Calu3 (cell line): ENCODE results near the gene GALP. TPM values are rescaled to one million over a fixed set of nuclear protein-coding genes. Genes with fewer than 3 reads are reported as not detected.

Experiments
- BruUV-seq: library from RNA; stranded (reverse); fragments of 400-500 nt; replicated peaks from 2 replicates; lab custom pipeline; 2021; lab: Mats Ljungman, UMichigan
- CTCF ChIA-PET: fragments of 300-600 bp; sonication (Branson Sonifier 250); formaldehyde crosslinking; loops from one replicate; lab custom pipeline; 2022; ENCODE audit warnings: antibody characterized with exemption; lab: Charles Lee
- DNase-seq: peaks from one replicate; pipeline ENCODE4 v3.0.0; 2022
- H3K27ac Mint-ChIP-seq: one replicate; pipeline ENCODE4 v1.8.0; 2022; ENCODE audit warnings: mixed read lengths; ENCODE audit not compliant: unreplicated experiment
- H3K27me3 Mint-ChIP-seq: one replicate; pipeline ENCODE4 v1.8.0; 2022; ENCODE audit warnings: mixed read lengths; ENCODE audit not compliant: unreplicated experiment
- H3K36me3 Mint-ChIP-seq: one replicate; pipeline ENCODE4 v1.8.0; 2022; ENCODE audit warnings: mild to moderate bottlenecking, moderate library complexity, mixed read lengths; ENCODE audit not compliant: insufficient read depth, unreplicated experiment
- H3K4me1 Mint-ChIP-seq: one replicate; pipeline ENCODE4 v1.8.0; 2022; ENCODE audit warnings: mild to moderate bottlenecking, low read depth, mixed read lengths; ENCODE audit not compliant: unreplicated experiment
- H3K4me3 Mint-ChIP-seq: one replicate; pipeline ENCODE4 v1.8.0; 2022; ENCODE audit warnings: mild to moderate bottlenecking, low read depth, moderate library complexity, mixed read lengths; ENCODE audit not compliant: unreplicated experiment
- H3K9me3 Mint-ChIP-seq: one replicate; pipeline ENCODE4 v1.8.0; 2022; ENCODE audit warnings: low read depth, mixed read lengths; ENCODE audit not compliant: unreplicated experiment
- intact Hi-C: fragments of 100-400 bp; cut with micrococcal nuclease; formaldehyde crosslinking; loops from one replicate; pipeline ENCODE4 v1.10.0; 2022; ENCODE audit not compliant: unreplicated experiment
- total RNA-seq: library from RNA; stranded (reverse); gene quantifications from 2 replicates; pipeline ENCODE4 v1.2.3, GENCODE V29; 2022
- TF ChIP-seq, protein P1 (sequence below): fragments of 200-600 bp; IDR thresholded peaks from one replicate; pipeline ENCODE4 v1.8.0; 2022; ENCODE audit warnings: antibody characterized with exemption; ENCODE audit not compliant: unreplicated experiment

Gene GALP
- total RNA-seq, 1 experiment from 2014 or later = not detected

DNA sequence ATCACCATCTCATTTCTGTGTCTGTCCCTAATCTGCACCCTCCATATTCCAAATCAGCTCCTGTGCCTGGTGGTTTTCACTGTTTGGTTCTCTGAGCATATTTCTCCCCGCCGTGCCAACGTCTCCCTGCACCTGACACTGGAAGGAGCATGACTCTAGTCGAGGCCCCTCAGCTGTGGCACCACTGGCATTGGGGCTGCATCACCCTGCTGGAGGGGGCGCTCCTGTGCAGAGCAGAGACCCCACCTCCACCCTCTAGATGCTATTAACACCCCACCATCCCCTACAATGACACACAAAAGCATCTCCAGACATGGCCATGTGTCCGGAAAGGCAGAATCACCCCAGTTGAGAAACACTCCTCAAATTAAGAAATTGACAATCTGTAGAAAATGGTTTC is 47.1 kb downstream of the GALP start:
- TF ChIP-seq, protein P1, sequence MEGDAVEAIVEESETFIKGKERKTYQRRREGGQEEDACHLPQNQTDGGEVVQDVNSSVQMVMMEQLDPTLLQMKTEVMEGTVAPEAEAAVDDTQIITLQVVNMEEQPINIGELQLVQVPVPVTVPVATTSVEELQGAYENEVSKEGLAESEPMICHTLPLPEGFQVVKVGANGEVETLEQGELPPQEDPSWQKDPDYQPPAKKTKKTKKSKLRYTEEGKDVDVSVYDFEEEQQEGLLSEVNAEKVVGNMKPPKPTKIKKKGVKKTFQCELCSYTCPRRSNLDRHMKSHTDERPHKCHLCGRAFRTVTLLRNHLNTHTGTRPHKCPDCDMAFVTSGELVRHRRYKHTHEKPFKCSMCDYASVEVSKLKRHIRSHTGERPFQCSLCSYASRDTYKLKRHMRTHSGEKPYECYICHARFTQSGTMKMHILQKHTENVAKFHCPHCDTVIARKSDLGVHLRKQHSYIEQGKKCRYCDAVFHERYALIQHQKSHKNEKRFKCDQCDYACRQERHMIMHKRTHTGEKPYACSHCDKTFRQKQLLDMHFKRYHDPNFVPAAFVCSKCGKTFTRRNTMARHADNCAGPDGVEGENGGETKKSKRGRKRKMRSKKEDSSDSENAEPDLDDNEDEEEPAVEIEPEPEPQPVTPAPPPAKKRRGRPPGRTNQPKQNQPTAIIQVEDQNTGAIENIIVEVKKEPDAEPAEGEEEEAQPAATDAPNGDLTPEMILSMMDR = no peak
- intact Hi-C loops = no loop called here
- peaks cover 7% of the 10 kb centered on the region for H3K27me3 Mint-ChIP-seq

DNA sequence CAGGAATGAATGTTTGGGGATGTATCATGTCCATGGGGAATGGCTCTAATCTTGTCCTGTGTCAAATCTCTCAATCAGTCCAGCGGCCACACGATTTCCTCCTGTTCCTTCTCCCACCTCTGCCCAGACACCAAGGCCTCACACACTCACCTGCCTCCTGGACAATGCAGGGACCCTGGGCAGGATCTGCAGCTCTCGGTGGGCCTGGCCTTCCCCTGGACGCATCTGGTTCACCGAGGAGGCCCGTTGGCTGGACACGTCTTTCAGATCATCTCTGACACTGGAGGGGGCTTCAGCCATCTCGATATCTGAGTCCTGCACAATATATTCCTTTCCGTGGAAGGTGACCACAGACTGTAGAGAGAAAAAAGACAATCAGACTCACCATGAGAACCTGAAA is 47.7 kb downstream of the GALP start:
- TF ChIP-seq, protein P1 = no peak
- DNase-seq = no peak
- CTCF ChIA-PET = no interaction called here
- Mint-ChIP-seq H3K4me3 (no peak overlapping the region), H3K27ac (no peak overlapping the region), H3K4me1 (no peaks in the 10 kb centered on the region), H3K36me3 (no peaks in the 10 kb centered on the region), H3K27me3 (peaks cover 1% of the 10 kb centered on the region), H3K9me3 (no peaks in the 10 kb centered on the region)
- no TSS peak for BruUV-seq
- intact Hi-C loops = no loop called here

More for the DNA sequence above, 47.1 kb downstream of the GALP start:
- CTCF ChIA-PET = no interaction called here
- H3K4me1 Mint-ChIP-seq = no peaks in the 10 kb centered on the region
- no TSS peak for BruUV-seq
- DNase-seq = no peak
- no peak overlapping the region for H3K4me3 Mint-ChIP-seq
- no peak overlapping the region for H3K27ac Mint-ChIP-seq
- H3K9me3 Mint-ChIP-seq = no peaks in the 10 kb centered on the region
- no peaks in the 10 kb centered on the region for H3K36me3 Mint-ChIP-seq

Other genes starting within 250 kb of the GALP start
- gene NLRP13, start 243.7 kb upstream of the GALP start, total RNA-seq = not detected in 2 replicates
- not detected in 2 replicates for gene NLRP8, start 228.2 kb upstream of the GALP start, total RNA-seq
- gene NLRP5, start 189.2 kb upstream of the GALP start, total RNA-seq = not detected in 2 replicates
- 68.5 and 77.3 TPM in 2 replicates for gene ZNF787, start 54.7 kb upstream of the GALP start, total RNA-seq
- gene ZNF444, start 34.7 kb upstream of the GALP start, total RNA-seq = 78.6 and 79.1 TPM in 2 replicates
- gene ZSCAN5B, start 21.8 kb downstream of the GALP start, total RNA-seq = not detected in 2 replicates
- gene ZSCAN5C, start 26.3 kb downstream of the GALP start, total RNA-seq = not detected in 2 replicates
- gene EDDM13, start 96.7 kb downstream of the GALP start, total RNA-seq = not detected in 2 replicates
- gene ZSCAN5A, start 138.8 kb downstream of the GALP start, total RNA-seq = 13.5 and 14.9 TPM in 2 replicates
- gene ZNF582, start 217.5 kb downstream of the GALP start, total RNA-seq = 1.5 and 1.7 TPM in 2 replicates
- 2.3 and 3.8 TPM in 2 replicates for gene ZNF583, start 228.3 kb downstream of the GALP start, total RNA-seq